Measurements from ENCODE around the gene SIGLEC10.
"Not testable (repeated sequence)": the region's sequence is repeated elsewhere in the genome, so short reads cannot be mapped to it uniquely, and the experiment has no call there.

Gene SIGLEC10

DNA sequence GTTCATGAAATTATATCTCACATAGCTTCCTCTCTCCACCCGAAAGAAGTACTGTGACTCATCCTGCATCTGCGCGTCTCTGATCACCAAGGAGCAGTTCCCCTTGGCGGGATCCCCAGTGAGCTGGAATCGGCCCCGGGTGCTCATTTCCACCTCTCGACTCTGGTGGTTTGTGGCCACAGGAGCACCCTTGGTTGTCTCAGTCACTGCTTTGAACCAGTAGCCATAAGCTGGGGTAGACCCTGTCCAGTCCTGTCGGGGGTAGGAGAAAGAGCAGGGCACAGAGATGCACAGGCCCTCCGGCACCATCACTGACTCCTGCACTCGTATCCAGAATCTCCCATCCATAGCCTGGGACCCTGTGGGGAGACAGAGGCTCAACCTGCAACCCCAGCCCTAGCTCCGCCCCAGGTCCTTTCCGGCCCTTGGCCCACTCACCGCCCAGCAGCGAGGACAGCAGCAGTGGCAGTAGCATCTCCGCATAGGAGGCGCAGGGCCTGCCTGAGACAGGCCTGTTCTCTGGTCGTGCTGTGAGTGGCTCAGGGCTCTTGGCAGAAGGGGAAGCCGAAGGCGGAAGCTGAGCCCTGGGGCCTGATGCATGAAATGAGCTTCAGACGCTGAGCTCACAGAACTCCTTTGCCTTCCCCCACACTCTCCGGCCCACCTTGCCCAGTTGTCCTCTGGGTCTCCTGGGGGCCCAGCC is at the start of gene SIGLEC10:
Gene SIGLEC10 (minus strand): TSS at position 536 of the 703 bp plus-strand sequence. CDS start 61 bp downstream, at position 475.
- H3K9ac ChIP-seq (ENCODE audit: low read depth in 1 of 2, low read length in 2 of 2), result no peak within 1 kb of the TSS
- peak within 1 kb of the TSS in 1 of 2 donors; percentile 63 for H3K27ac ChIP-seq (ENCODE audit: low read depth in 2 of 2, low read length in 2 of 2)
- peak within 1 kb of the TSS; percentile 23 to 44 for H3K4me3 ChIP-seq (ENCODE audit: low read length in 2 of 2)
- H3K27me3 ChIP-seq (ENCODE audit: control insufficient read depth in 2 of 2, insufficient read depth in 2 of 2, low read length in 2 of 2), result no peaks in the 10 kb centered on the region
- no peaks in the 10 kb centered on the region for H3K9me3 ChIP-seq (ENCODE audit: control insufficient read depth in 2 of 2, low read length in 2 of 2)
- no peaks in the 10 kb centered on the region for H3K36me3 ChIP-seq (ENCODE audit: control insufficient read depth in 2 of 2, insufficient read depth in 2 of 2, low read length in 2 of 2)
- no peaks in the 10 kb centered on the region for H3K4me1 ChIP-seq (ENCODE audit: control insufficient read depth in 2 of 2, insufficient read depth in 2 of 2, low read length in 2 of 2)

DNA sequence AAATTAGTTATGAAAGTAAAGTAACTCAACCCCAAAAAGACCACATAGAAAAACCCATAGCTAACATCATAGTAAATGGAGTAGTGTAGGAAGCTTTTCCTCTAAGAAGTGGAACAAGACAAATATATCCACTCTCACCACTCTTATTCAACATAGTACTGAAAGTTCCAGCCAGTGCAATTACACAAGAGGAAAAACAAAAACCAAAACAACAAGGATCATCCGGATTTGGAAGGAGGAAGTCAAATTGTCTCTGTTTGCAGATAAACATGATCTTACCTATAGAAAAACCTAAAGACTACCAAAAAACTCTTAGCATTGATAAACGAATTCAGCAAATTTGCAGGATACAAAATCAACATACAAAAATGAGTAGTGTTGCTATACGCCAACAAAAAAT is 49.3 kb upstream of the SIGLEC10 start:
- H3K27me3 ChIP-seq (ENCODE audit: control insufficient read depth in 2 of 2, insufficient read depth in 2 of 2, low read length in 2 of 2), result peaks cover 0 to 4% of the 10 kb centered on the region in 2 donors
- no peak overlapping the region for H3K4me3 ChIP-seq (ENCODE audit: low read length in 2 of 2)
- H3K4me1 ChIP-seq (ENCODE audit: control insufficient read depth in 2 of 2, insufficient read depth in 2 of 2, low read length in 2 of 2), result peaks cover 0 to 3% of the 10 kb centered on the region in 2 donors
- H3K9ac ChIP-seq (ENCODE audit: low read depth in 1 of 2, low read length in 2 of 2), result no peak overlapping the region
- no peaks in the 10 kb centered on the region for H3K36me3 ChIP-seq (ENCODE audit: control insufficient read depth in 2 of 2, insufficient read depth in 2 of 2, low read length in 2 of 2)
- H3K27ac ChIP-seq (ENCODE audit: low read depth in 2 of 2, low read length in 2 of 2), result no peak overlapping the region
- H3K9me3 ChIP-seq (ENCODE audit: control insufficient read depth in 2 of 2, low read length in 2 of 2), result no peaks in the 10 kb centered on the region

DNA sequence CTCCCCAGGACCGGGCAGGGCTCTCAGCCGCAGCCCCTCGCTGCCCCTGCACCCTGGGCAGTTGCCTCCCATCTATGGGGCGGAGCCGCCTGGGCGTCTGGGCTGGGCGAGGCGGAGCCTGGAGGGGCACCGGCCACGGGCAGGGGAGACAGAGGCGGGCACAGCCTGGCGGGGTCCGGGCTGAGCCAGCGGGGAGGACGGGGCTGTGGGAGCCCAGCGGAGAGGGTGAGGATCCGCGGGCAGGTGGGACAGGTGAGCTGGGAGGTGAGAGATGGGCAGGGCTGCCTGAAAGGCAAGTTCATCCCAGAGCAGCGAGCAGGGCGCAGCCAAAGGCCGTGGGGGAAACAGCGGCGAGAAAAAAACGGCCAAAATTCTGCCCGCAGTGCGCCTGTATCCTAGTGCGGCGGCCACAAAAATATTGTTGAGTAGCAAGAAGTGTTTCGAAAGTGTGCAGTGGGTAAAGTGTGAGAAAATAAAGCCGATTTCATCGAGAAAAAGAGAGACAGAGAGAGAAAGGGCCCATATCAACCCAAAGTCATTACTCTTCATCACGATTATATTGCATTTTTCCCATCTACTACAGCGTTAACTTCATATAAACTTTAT is 46.6 kb upstream of the SIGLEC10 start:
- not testable (repeated sequence) for H3K36me3 ChIP-seq (ENCODE audit: control insufficient read depth in 2 of 2, insufficient read depth in 2 of 2, low read length in 2 of 2); H3K4me1 ChIP-seq (ENCODE audit: control insufficient read depth in 2 of 2, insufficient read depth in 2 of 2, low read length in 2 of 2); H3K27ac ChIP-seq (ENCODE audit: low read depth in 2 of 2, low read length in 2 of 2); H3K9ac ChIP-seq (ENCODE audit: low read depth in 1 of 2, low read length in 2 of 2); H3K9me3 ChIP-seq (ENCODE audit: control insufficient read depth in 2 of 2, low read length in 2 of 2); H3K4me3 ChIP-seq (ENCODE audit: low read length in 2 of 2); H3K27me3 ChIP-seq (ENCODE audit: control insufficient read depth in 2 of 2, insufficient read depth in 2 of 2, low read length in 2 of 2)

GRCh38 chr19:51462681-51463080 is 45.2 kb upstream of the SIGLEC10 start:
- Histone ChIP-seq H3K27ac (ENCODE audit: low read depth in 2 of 2, low read length in 2 of 2) (no peak overlapping the region), H3K9ac (ENCODE audit: low read depth in 1 of 2, low read length in 2 of 2) (no peak overlapping the region), H3K27me3 (ENCODE audit: control insufficient read depth in 2 of 2, insufficient read depth in 2 of 2, low read length in 2 of 2) (peaks cover 0 to 4% of the 10 kb centered on the region in 2 donors), H3K4me3 (ENCODE audit: low read length in 2 of 2) (no peak overlapping the region), H3K36me3 (ENCODE audit: control insufficient read depth in 2 of 2, insufficient read depth in 2 of 2, low read length in 2 of 2) (no peaks in the 10 kb centered on the region), H3K4me1 (ENCODE audit: control insufficient read depth in 2 of 2, insufficient read depth in 2 of 2, low read length in 2 of 2) (peaks cover 0 to 3% of the 10 kb centered on the region in 2 donors), H3K9me3 (ENCODE audit: control insufficient read depth in 2 of 2, low read length in 2 of 2) (no peaks in the 10 kb centered on the region)

GRCh38 chr19:51462276-51462675 is 44.8 kb upstream of the SIGLEC10 start:
- Histone ChIP-seq H3K36me3 (ENCODE audit: control insufficient read depth in 2 of 2, insufficient read depth in 2 of 2, low read length in 2 of 2) (no peaks in the 10 kb centered on the region), H3K27me3 (ENCODE audit: control insufficient read depth in 2 of 2, insufficient read depth in 2 of 2, low read length in 2 of 2) (peaks cover 0 to 6% of the 10 kb centered on the region in 2 donors), H3K4me1 (ENCODE audit: control insufficient read depth in 2 of 2, insufficient read depth in 2 of 2, low read length in 2 of 2) (peaks cover 0 to 3% of the 10 kb centered on the region in 2 donors), H3K4me3 (ENCODE audit: low read length in 2 of 2) (no peak overlapping the region), H3K27ac (ENCODE audit: low read depth in 2 of 2, low read length in 2 of 2) (peak overlapping the region in 1 of 2 donors; percentile 67), H3K9me3 (ENCODE audit: control insufficient read depth in 2 of 2, low read length in 2 of 2) (no peaks in the 10 kb centered on the region), H3K9ac (ENCODE audit: low read depth in 1 of 2, low read length in 2 of 2) (no peak overlapping the region)

DNA sequence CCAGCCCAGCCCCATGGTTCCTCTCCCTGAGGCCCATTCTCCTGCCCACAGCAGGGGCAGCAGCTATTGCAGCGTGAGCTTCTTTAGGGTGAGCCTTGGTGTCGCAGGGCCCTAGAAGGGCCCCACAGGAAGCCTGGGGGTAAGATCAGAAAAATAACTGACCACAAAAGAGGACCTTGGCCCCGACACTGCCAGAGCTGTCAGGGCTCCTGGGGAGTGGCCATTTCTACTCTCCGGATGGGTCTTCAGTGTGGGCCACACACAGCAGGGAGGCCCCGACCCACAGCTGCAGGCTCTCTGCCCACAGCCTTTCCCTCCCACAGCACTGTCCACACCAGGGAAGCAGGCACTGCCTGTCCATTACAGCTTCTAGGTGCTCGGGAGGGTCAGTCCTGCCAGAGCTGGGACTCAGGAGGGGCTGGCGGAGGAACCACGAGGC is 44.3 kb upstream of the SIGLEC10 start:
- H3K27ac ChIP-seq (ENCODE audit: low read depth in 2 of 2, low read length in 2 of 2), result peak overlapping the region in 1 of 2 donors; percentile 67
- peaks cover 0 to 3% of the 10 kb centered on the region in 2 donors for H3K4me1 ChIP-seq (ENCODE audit: control insufficient read depth in 2 of 2, insufficient read depth in 2 of 2, low read length in 2 of 2)
- H3K9ac ChIP-seq (ENCODE audit: low read depth in 1 of 2, low read length in 2 of 2), result no peak overlapping the region
- H3K4me3 ChIP-seq (ENCODE audit: low read length in 2 of 2), result no peak overlapping the region
- H3K27me3 ChIP-seq (ENCODE audit: control insufficient read depth in 2 of 2, insufficient read depth in 2 of 2, low read length in 2 of 2), result peaks cover 0 to 7% of the 10 kb centered on the region in 2 donors
- no peaks in the 10 kb centered on the region for H3K9me3 ChIP-seq (ENCODE audit: control insufficient read depth in 2 of 2, low read length in 2 of 2)
- H3K36me3 ChIP-seq (ENCODE audit: control insufficient read depth in 2 of 2, insufficient read depth in 2 of 2, low read length in 2 of 2), result no peaks in the 10 kb centered on the region

DNA sequence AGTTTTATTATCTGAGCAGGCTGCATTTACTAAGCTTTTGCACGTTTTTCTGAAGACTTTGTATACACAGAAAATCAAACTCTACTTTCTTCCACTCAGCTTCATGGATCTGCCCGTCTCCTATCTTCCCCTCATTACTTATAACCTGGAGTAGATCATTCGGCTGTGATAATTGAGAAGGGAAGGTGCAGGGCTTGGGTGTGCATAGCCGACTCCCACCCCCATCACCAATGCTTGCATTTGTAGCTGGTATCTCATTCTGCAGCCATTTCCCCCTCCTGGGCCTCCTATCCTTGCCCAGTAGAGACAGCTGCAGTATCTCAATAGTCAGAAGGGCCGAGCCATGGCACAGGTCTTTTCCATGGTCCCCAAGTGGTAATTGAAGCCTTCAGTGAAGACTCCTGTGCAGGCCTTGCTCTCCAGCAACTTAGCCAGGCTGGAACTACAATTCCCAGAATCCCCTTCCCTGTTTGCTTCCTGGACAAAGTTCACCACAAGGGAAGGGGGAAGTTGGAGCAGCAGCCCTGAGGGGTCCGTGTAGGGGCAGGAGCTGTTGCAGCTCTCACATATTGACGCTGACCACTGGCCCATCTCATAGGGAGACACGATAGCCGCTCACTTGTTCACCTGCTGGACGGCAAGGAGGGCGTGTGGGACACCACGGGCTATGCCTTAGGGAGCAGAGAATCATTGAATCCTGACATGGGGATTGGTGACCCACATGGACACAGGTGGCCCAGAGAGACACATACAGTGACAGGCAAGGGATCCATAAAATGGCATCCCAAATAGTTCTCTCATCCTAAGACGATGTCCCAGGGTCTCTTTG is 42.9 kb upstream of the SIGLEC10 start:
- Histone ChIP-seq H3K9me3 (ENCODE audit: control insufficient read depth in 2 of 2, low read length in 2 of 2) (no peaks in the 10 kb centered on the region), H3K27ac (ENCODE audit: low read depth in 2 of 2, low read length in 2 of 2) (peak overlapping the region in 1 of 2 donors; percentile 67), H3K36me3 (ENCODE audit: control insufficient read depth in 2 of 2, insufficient read depth in 2 of 2, low read length in 2 of 2) (no peaks in the 10 kb centered on the region), H3K27me3 (ENCODE audit: control insufficient read depth in 2 of 2, insufficient read depth in 2 of 2, low read length in 2 of 2) (peaks cover 2 to 7% of the 10 kb centered on the region in 2 donors), H3K9ac (ENCODE audit: low read depth in 1 of 2, low read length in 2 of 2) (no peak overlapping the region), H3K4me3 (ENCODE audit: low read length in 2 of 2) (peak overlapping the region in 1 of 2 donors; percentile 48), H3K4me1 (ENCODE audit: control insufficient read depth in 2 of 2, insufficient read depth in 2 of 2, low read length in 2 of 2) (peaks cover 0 to 3% of the 10 kb centered on the region in 2 donors)

- H3K4me1 ChIP-seq (ENCODE audit: control insufficient read depth in 2 of 2, insufficient read depth in 2 of 2, low read length in 2 of 2), result peaks cover 0 to 3% of the 10 kb centered on the region in 2 donors
- no peaks in the 10 kb centered on the region for H3K36me3 ChIP-seq (ENCODE audit: control insufficient read depth in 2 of 2, insufficient read depth in 2 of 2, low read length in 2 of 2)
- H3K27ac ChIP-seq (ENCODE audit: low read depth in 2 of 2, low read length in 2 of 2), result no peak overlapping the region
- H3K9me3 ChIP-seq (ENCODE audit: control insufficient read depth in 2 of 2, low read length in 2 of 2), result no peaks in the 10 kb centered on the region
- H3K4me3 ChIP-seq (ENCODE audit: low read length in 2 of 2), result no peak overlapping the region
- H3K9ac ChIP-seq (ENCODE audit: low read depth in 1 of 2, low read length in 2 of 2), result no peak overlapping the region
- H3K27me3 ChIP-seq (ENCODE audit: control insufficient read depth in 2 of 2, insufficient read depth in 2 of 2, low read length in 2 of 2), result peaks cover 2 to 7% of the 10 kb centered on the region in 2 donors
Measured at GRCh38 chr19:51458899-51459505, 41.6 kb upstream of the SIGLEC10 start.

- no peak within 1 kb of the TSS for H3K9ac ChIP-seq (ENCODE audit: low read depth in 1 of 2, low read length in 2 of 2)
Measured at GRCh38 chr19:51458051-51458645, 40.7 kb upstream of the SIGLEC10 start, which contains the start of gene SIGLEC8. Gene SIGLEC8 (minus strand): TSS chr19:51458454. CDS start chr19:51458387, 67 bp downstream.

More at GRCh38 chr19:51458051-51458645, 40.7 kb upstream of the SIGLEC10 start, which contains the start of gene SIGLEC8:
- Histone ChIP-seq H3K9me3 (ENCODE audit: control insufficient read depth in 2 of 2, low read length in 2 of 2) (no peaks in the 10 kb centered on the region), H3K36me3 (ENCODE audit: control insufficient read depth in 2 of 2, insufficient read depth in 2 of 2, low read length in 2 of 2) (no peaks in the 10 kb centered on the region), H3K27ac (ENCODE audit: low read depth in 2 of 2, low read length in 2 of 2) (peak within 1 kb of the TSS; percentile 26 to 56), H3K4me1 (ENCODE audit: control insufficient read depth in 2 of 2, insufficient read depth in 2 of 2, low read length in 2 of 2) (peaks cover 0 to 3% of the 10 kb centered on the region in 2 donors), H3K4me3 (ENCODE audit: low read length in 2 of 2) (peak within 1 kb of the TSS in 1 of 2 donors; percentile 46), H3K27me3 (ENCODE audit: control insufficient read depth in 2 of 2, insufficient read depth in 2 of 2, low read length in 2 of 2) (peaks cover 2 to 7% of the 10 kb centered on the region in 2 donors)
